ENCODE measurements around the gene FLT4. TPM values are rescaled to one million over a fixed set of nuclear protein-coding genes. Genes with fewer than 3 reads are reported as not detected.

Gene FLT4
- total and polyA plus RNA-seq, 9 of the 15 experiments (the other 6 are each of a cell fraction or from before 2014, with no cell fraction given), result 0.01 to 0.42 (median 0.14) TPM; not detected in 2

DNA sequence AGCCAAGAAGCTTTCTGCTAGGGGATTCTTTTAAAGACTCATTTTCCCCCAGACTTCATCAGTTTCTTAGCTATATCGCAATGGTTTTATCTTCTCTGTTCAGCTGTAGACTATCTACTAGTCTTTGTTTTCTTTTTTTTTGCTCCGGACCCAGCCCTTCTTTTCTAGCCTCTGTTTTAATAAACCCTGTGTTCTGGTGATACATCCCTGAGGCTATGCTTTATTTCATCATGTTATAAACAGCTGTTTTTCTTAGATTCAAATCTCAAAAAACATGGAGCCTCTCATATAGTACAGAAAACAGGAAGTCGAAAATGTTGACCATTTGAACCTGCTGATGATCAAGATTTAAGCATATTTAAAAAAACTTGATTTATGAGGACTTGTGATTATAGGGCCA lies 95.9 kb downstream of the FLT4 start (continued):
- TF ChIP-seq PCBP1 (IDR thresholded peaks at IDR 0.05; ENCODE audit: low read depth, low read length, poor library complexity, severe bottlenecking) (no peak), RUNX1 (IDR thresholded peaks at IDR 0.05; ENCODE audit: low read depth) (no peak), MAFF (IDR thresholded peaks at IDR 0.05; ENCODE audit: low read length) (no peak), MCM2 (IDR thresholded peaks at IDR 0.05; ENCODE audit: low read depth) (no peak), ZNF212 (CRISPR knock-in tag; IDR thresholded peaks at IDR 0.05) (no peak), MBD2 (IDR thresholded peaks at IDR 0.05; ENCODE audit: borderline replicate concordance, low read depth) (no peak), ZNF586 (CRISPR knock-in tag; conservative IDR thresholded peaks at IDR 0.05) (no peak)
- TF ChIP-seq, protein P1, sequence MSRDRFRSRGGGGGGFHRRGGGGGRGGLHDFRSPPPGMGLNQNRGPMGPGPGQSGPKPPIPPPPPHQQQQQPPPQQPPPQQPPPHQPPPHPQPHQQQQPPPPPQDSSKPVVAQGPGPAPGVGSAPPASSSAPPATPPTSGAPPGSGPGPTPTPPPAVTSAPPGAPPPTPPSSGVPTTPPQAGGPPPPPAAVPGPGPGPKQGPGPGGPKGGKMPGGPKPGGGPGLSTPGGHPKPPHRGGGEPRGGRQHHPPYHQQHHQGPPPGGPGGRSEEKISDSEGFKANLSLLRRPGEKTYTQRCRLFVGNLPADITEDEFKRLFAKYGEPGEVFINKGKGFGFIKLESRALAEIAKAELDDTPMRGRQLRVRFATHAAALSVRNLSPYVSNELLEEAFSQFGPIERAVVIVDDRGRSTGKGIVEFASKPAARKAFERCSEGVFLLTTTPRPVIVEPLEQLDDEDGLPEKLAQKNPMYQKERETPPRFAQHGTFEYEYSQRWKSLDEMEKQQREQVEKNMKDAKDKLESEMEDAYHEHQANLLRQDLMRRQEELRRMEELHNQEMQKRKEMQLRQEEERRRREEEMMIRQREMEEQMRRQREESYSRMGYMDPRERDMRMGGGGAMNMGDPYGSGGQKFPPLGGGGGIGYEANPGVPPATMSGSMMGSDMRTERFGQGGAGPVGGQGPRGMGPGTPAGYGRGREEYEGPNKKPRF (IDR thresholded peaks at IDR 0.05; ENCODE audit: low read depth, low read length), result no peak

Other genes with a start within 250 kb of the FLT4 start
- gene CNOT6, start 155.2 kb downstream of the FLT4 start, total RNA-seq (2014; rRNA removed), result 10.1 and 10.9 TPM in 2 replicates
- 14.0 and 16.2 TPM in 2 replicates for gene CNOT6, start 155.2 kb downstream of the FLT4 start, total RNA-seq (2014; rRNA removed; fragmentation: Illumina TruSeq; extraction: Trizol)
- gene CNOT6, start 155.2 kb downstream of the FLT4 start, total RNA-seq (2015; rRNA removed; fragmentation: Illumina TruSeq; extraction: Trizol), result 11.7 and 12.6 TPM in 2 replicates
- 24.4 and 32.4 TPM in 2 replicates for gene CNOT6, start 155.2 kb downstream of the FLT4 start, total RNA-seq (2021)
- 26.0 and 30.3 TPM in 2 replicates for gene CNOT6, start 155.2 kb downstream of the FLT4 start, polyA plus RNA-seq (2011; rRNA removed)
- gene CNOT6, start 155.2 kb downstream of the FLT4 start, polyA plus RNA-seq (2014; fragmentation: Illumina TruSeq; extraction: Trizol), result 21.2 and 22.6 TPM in 2 replicates
- 1 to 10 TPM; 4.9 to 7.9 TPM for gene CNOT6, start 155.2 kb downstream of the FLT4 start, polyA plus RNA-seq (2014; fragmentation: Nextera tagmentation; extraction: Ambion mirVana)
- 16.1 and 18.5 TPM in 2 replicates for gene CNOT6, start 155.2 kb downstream of the FLT4 start, polyA plus RNA-seq (2014; rRNA removed)
- gene SCGB3A1, start 58.1 kb downstream of the FLT4 start, total RNA-seq (2014; rRNA removed), result not detected in 2 replicates
- gene SCGB3A1, start 58.1 kb downstream of the FLT4 start, total RNA-seq (2014; rRNA removed; fragmentation: Illumina TruSeq; extraction: Trizol), result not detected in 2 replicates
- not detected in 2 replicates for gene SCGB3A1, start 58.1 kb downstream of the FLT4 start, total RNA-seq (2015; rRNA removed; fragmentation: Illumina TruSeq; extraction: Trizol)
- 0.33 TPM in 1 of 2 replicates, not detected in the other for gene SCGB3A1, start 58.1 kb downstream of the FLT4 start, total RNA-seq (2021)
- gene SCGB3A1, start 58.1 kb downstream of the FLT4 start, polyA plus RNA-seq (2011; rRNA removed), result not detected in 2 replicates
- gene SCGB3A1, start 58.1 kb downstream of the FLT4 start, polyA plus RNA-seq (2014; fragmentation: Illumina TruSeq; extraction: Trizol), result not detected in 2 replicates
- not detected for gene SCGB3A1, start 58.1 kb downstream of the FLT4 start, polyA plus RNA-seq (2014; fragmentation: Nextera tagmentation; extraction: Ambion mirVana)
- not detected in 2 replicates for gene SCGB3A1, start 58.1 kb downstream of the FLT4 start, polyA plus RNA-seq (2014; rRNA removed)
- not detected in 2 replicates for gene OR2Y1, start 90.5 kb upstream of the FLT4 start, total RNA-seq (2014; rRNA removed)
- gene OR2Y1, start 90.5 kb upstream of the FLT4 start, total RNA-seq (2014; rRNA removed; fragmentation: Illumina TruSeq; extraction: Trizol), result not detected in 2 replicates
- not detected in 2 replicates for gene OR2Y1, start 90.5 kb upstream of the FLT4 start, total RNA-seq (2015; rRNA removed; fragmentation: Illumina TruSeq; extraction: Trizol)
- not detected in 2 replicates for gene OR2Y1, start 90.5 kb upstream of the FLT4 start, total RNA-seq (2021)
- not detected in 2 replicates for gene OR2Y1, start 90.5 kb upstream of the FLT4 start, polyA plus RNA-seq (2011; rRNA removed)
- gene OR2Y1, start 90.5 kb upstream of the FLT4 start, polyA plus RNA-seq (2014; fragmentation: Illumina TruSeq; extraction: Trizol), result not detected in 2 replicates
- not detected for gene OR2Y1, start 90.5 kb upstream of the FLT4 start, polyA plus RNA-seq (2014; fragmentation: Nextera tagmentation; extraction: Ambion mirVana)
- not detected in 2 replicates for gene OR2Y1, start 90.5 kb upstream of the FLT4 start, polyA plus RNA-seq (2014; rRNA removed)
- gene MGAT1, start 153.2 kb upstream of the FLT4 start, total RNA-seq (2014; rRNA removed), result 56.1 and 59.2 TPM in 2 replicates
- 34.4 and 37.9 TPM in 2 replicates for gene MGAT1, start 153.2 kb upstream of the FLT4 start, total RNA-seq (2014; rRNA removed; fragmentation: Illumina TruSeq; extraction: Trizol)
- 49.0 and 50.9 TPM in 2 replicates for gene MGAT1, start 153.2 kb upstream of the FLT4 start, total RNA-seq (2015; rRNA removed; fragmentation: Illumina TruSeq; extraction: Trizol)
- 71.7 and 82.7 TPM in 2 replicates for gene MGAT1, start 153.2 kb upstream of the FLT4 start, total RNA-seq (2021)
- 42.9 and 52.4 TPM in 2 replicates for gene MGAT1, start 153.2 kb upstream of the FLT4 start, polyA plus RNA-seq (2011; rRNA removed)
- 44.5 and 50.6 TPM in 2 replicates for gene MGAT1, start 153.2 kb upstream of the FLT4 start, polyA plus RNA-seq (2014; fragmentation: Illumina TruSeq; extraction: Trizol)
- gene MGAT1, start 153.2 kb upstream of the FLT4 start, polyA plus RNA-seq (2014; fragmentation: Nextera tagmentation; extraction: Ambion mirVana), result 1 to 10 TPM; 3.9 to 5.1 TPM
- 64.2 and 72.6 TPM in 2 replicates for gene MGAT1, start 153.2 kb upstream of the FLT4 start, polyA plus RNA-seq (2014; rRNA removed)
- 18.9 and 22.2 TPM in 2 replicates for gene ZFP62, start 211.7 kb upstream of the FLT4 start, total RNA-seq (2014; rRNA removed)
- 32.8 and 33.9 TPM in 2 replicates for gene ZFP62, start 211.7 kb upstream of the FLT4 start, total RNA-seq (2014; rRNA removed; fragmentation: Illumina TruSeq; extraction: Trizol)
- gene ZFP62, start 211.7 kb upstream of the FLT4 start, total RNA-seq (2015; rRNA removed; fragmentation: Illumina TruSeq; extraction: Trizol), result 25.8 and 28.8 TPM in 2 replicates
- gene ZFP62, start 211.7 kb upstream of the FLT4 start, total RNA-seq (2021), result 22.9 and 24.0 TPM in 2 replicates
- 37.5 and 38.6 TPM in 2 replicates for gene ZFP62, start 211.7 kb upstream of the FLT4 start, polyA plus RNA-seq (2011; rRNA removed)
- gene ZFP62, start 211.7 kb upstream of the FLT4 start, polyA plus RNA-seq (2014; fragmentation: Illumina TruSeq; extraction: Trizol), result 21.6 and 25.0 TPM in 2 replicates
- gene ZFP62, start 211.7 kb upstream of the FLT4 start, polyA plus RNA-seq (2014; fragmentation: Nextera tagmentation; extraction: Ambion mirVana), result 10 to 100 TPM; 12.2 to 18.1 TPM
- gene ZFP62, start 211.7 kb upstream of the FLT4 start, polyA plus RNA-seq (2014; rRNA removed), result 19.2 and 32.9 TPM in 2 replicates
- 0.18 TPM in 1 of 2 replicates, not detected in the other for gene BTNL8, start 249.6 kb upstream of the FLT4 start, total RNA-seq (2014; rRNA removed)
- 0.07 TPM in 1 of 2 replicates, not detected in the other for gene BTNL8, start 249.6 kb upstream of the FLT4 start, total RNA-seq (2014; rRNA removed; fragmentation: Illumina TruSeq; extraction: Trizol)
- gene BTNL8, start 249.6 kb upstream of the FLT4 start, total RNA-seq (2015; rRNA removed; fragmentation: Illumina TruSeq; extraction: Trizol), result 0.15 TPM in 1 of 2 replicates, not detected in the other
- 0.13 TPM in 1 of 2 replicates, not detected in the other for gene BTNL8, start 249.6 kb upstream of the FLT4 start, total RNA-seq (2021)
- not detected in 2 replicates for gene BTNL8, start 249.6 kb upstream of the FLT4 start, polyA plus RNA-seq (2011; rRNA removed)
- gene BTNL8, start 249.6 kb upstream of the FLT4 start, polyA plus RNA-seq (2014; fragmentation: Illumina TruSeq; extraction: Trizol), result 0.04 TPM in 1 of 2 replicates, not detected in the other
- not detected for gene BTNL8, start 249.6 kb upstream of the FLT4 start, polyA plus RNA-seq (2014; fragmentation: Nextera tagmentation; extraction: Ambion mirVana)
- gene BTNL8, start 249.6 kb upstream of the FLT4 start, polyA plus RNA-seq (2014; rRNA removed), result 0.22 TPM in 1 of 2 replicates, not detected in the other